Peyer's patch (tissue), 4 donors: ENCODE data around the gene PTPMT1. TPM values are rescaled to one million over a fixed set of nuclear protein-coding genes. Genes with fewer than 3 reads are reported as not detected.
A peak's percentile ranks its signal among the peaks of the same experiment; 100 is the strongest.
"Not testable (repeated sequence)": the region's sequence is repeated elsewhere in the genome, so short reads cannot be mapped to it uniquely, and the experiment has no call there.

ENCODE experiments used
- DNase-seq, 3 donors: peaks; one replicate each; pipeline ENCODE4 v3.0.0-alpha.2; 2017 to 2019
- H3K27ac ChIP-seq, 4 donors: fragments of 200-600 bp; sonication (generic); one replicate each; pipeline ENCODE4 v1.5.1; 2016 to 2019
- H3K27me3 ChIP-seq, 2 donors: fragments of 200-600 bp; sonication (generic); one replicate each; pipeline ENCODE4 v1.5.1; 2019
- H3K36me3 ChIP-seq, 3 donors: fragments of 200-600 bp; sonication (generic); one replicate each; pipeline ENCODE4 v1.5.1; 2016 to 2019
- H3K4me1 ChIP-seq, 4 donors: fragments of 200-600 bp; sonication (generic); one replicate each; pipeline ENCODE4 v1.5.1; 2016 to 2019
- H3K4me3 ChIP-seq, 4 donors: fragments of 200-600 bp; sonication (generic); 1 replicate in 3 of 4; 2 replicates in 1 of 4; pipeline ENCODE4 v1.5.1; 2016 to 2019; ENCODE audit warnings: mild to moderate bottlenecking in 1 of 4
- H3K9me3 ChIP-seq, 4 donors: fragments of 200-600 bp; sonication (generic); one replicate each; pipeline ENCODE4 v1.5.1; 2016 to 2019; ENCODE audit warnings: mild to moderate bottlenecking in 1 of 4
- POLR2A ChIP-seq, 2 donors: fragments of 450-650 bp; IDR thresholded peaks; one replicate each; pipeline ENCODE4 v1.5.1; 2017; ENCODE audit warnings: antibody characterized with exemption in 2 of 2, mild to moderate bottlenecking in 2 of 2, moderate library complexity in 2 of 2
- total RNA-seq, 4 donors: library from RNA; depleted of rRNA; stranded (reverse); fragments of >200 nt; gene quantifications; one replicate each; pipeline ENCODE4 v1.1.0, GENCODE V29; 2016
- TF ChIP-seq, protein P1 (sequence below), 6 experiments: fragments of 450-650 bp in 4 of 6; fragments of 200-600 bp in 2 of 6; sonication (generic) in 1 of 6; IDR thresholded peaks; one replicate each; pipeline ENCODE4 v1.5.1; 2017 to 2019; ENCODE audit warnings: antibody characterized with exemption in 6 of 6, mild to moderate bottlenecking in 3 of 6, moderate library complexity in 1 of 6

Gene PTPMT1
- total RNA-seq, 4 donors from 2014 or later, result 43.1 to 80.9 (median 65.8) TPM

GRCh38 chr11:47560426-47560825, 5.0 kb upstream of the PTPMT1 start:
- no peaks in the 10 kb centered on the region for H3K9me3 ChIP-seq
- no peaks in the 10 kb centered on the region for H3K36me3 ChIP-seq
- H3K4me3 ChIP-seq, result no peak overlapping the region
- no peak overlapping the region for H3K27ac ChIP-seq
- H3K4me1 ChIP-seq, result peaks cover 0 to 11% (median 2%) of the 10 kb centered on the region in 4 donors
- TF ChIP-seq, protein P1, sequence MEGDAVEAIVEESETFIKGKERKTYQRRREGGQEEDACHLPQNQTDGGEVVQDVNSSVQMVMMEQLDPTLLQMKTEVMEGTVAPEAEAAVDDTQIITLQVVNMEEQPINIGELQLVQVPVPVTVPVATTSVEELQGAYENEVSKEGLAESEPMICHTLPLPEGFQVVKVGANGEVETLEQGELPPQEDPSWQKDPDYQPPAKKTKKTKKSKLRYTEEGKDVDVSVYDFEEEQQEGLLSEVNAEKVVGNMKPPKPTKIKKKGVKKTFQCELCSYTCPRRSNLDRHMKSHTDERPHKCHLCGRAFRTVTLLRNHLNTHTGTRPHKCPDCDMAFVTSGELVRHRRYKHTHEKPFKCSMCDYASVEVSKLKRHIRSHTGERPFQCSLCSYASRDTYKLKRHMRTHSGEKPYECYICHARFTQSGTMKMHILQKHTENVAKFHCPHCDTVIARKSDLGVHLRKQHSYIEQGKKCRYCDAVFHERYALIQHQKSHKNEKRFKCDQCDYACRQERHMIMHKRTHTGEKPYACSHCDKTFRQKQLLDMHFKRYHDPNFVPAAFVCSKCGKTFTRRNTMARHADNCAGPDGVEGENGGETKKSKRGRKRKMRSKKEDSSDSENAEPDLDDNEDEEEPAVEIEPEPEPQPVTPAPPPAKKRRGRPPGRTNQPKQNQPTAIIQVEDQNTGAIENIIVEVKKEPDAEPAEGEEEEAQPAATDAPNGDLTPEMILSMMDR (IDR thresholded peaks at IDR 0.05), result no peak
- TF ChIP-seq POLR2A (IDR thresholded peaks at IDR 0.05), result no peak
- no peak for DNase-seq
- H3K27me3 ChIP-seq, result no peaks in the 10 kb centered on the region

- peaks cover 0 to 23% (median 4%) of the 10 kb centered on the region in 4 donors for H3K4me1 ChIP-seq
- H3K27me3 ChIP-seq, H3K27ac ChIP-seq, DNase-seq, H3K36me3 ChIP-seq, H3K4me3 ChIP-seq, H3K9me3 ChIP-seq: not testable (repeated sequence)
These were observed 3.0 kb upstream of the PTPMT1 start for GRCh38 chr11:47562393-47562792.

- not testable (repeated sequence) for H3K4me3 ChIP-seq
These were observed 1.0 kb upstream of the PTPMT1 start for GRCh38 chr11:47564366-47564765.

GRCh38 chr11:47564933-47565339, 463 bp upstream of the PTPMT1 start:
- Histone ChIP-seq H3K9me3 (no peaks in the 10 kb centered on the region), H3K27ac (peak overlapping the region; percentile 59 to 82 (median 76)), H3K27me3 (no peaks in the 10 kb centered on the region), H3K4me1 (peaks cover 0 to 23% (median 4%) of the 10 kb centered on the region in 4 donors), H3K4me3 (peak overlapping the region; percentile 60 to 98 (median 91)), H3K36me3 (peaks cover 0 to 10% (median 0%) of the 10 kb centered on the region in 3 donors)
- TF ChIP-seq, protein P1 (IDR thresholded peaks at IDR 0.05), result no peak
- TF ChIP-seq POLR2A (IDR thresholded peaks at IDR 0.05), result no peak
- DNase-seq, result peak in 1 of 3 donors; percentile 45

More at GRCh38 chr11:47564366-47564765, 1.0 kb upstream of the PTPMT1 start:
- H3K36me3 ChIP-seq, H3K27me3 ChIP-seq, H3K9me3 ChIP-seq, H3K27ac ChIP-seq: not testable (repeated sequence)
- peak in 1 of 3 donors; percentile 31 for DNase-seq
- peaks cover 0 to 23% (median 4%) of the 10 kb centered on the region in 4 donors for H3K4me1 ChIP-seq

GRCh38 chr11:47566149-47566698, 825 bp downstream of the PTPMT1 start:
- H3K27ac ChIP-seq, result peak overlapping the region; percentile 59 to 82 (median 76)
- peak in 1 of 3 donors; percentile 48 for DNase-seq
- peaks cover 0 to 23% (median 4%) of the 10 kb centered on the region in 4 donors for H3K4me1 ChIP-seq
- peak overlapping the region; percentile 60 to 98 (median 91) for H3K4me3 ChIP-seq
- H3K9me3 ChIP-seq, result no peaks in the 10 kb centered on the region
- peaks cover 0 to 19% (median 0%) of the 10 kb centered on the region in 3 donors for H3K36me3 ChIP-seq
- no peaks in the 10 kb centered on the region for H3K27me3 ChIP-seq
- no peak for TF ChIP-seq POLR2A (IDR thresholded peaks at IDR 0.05)
- TF ChIP-seq, protein P1 (IDR thresholded peaks at IDR 0.05), result no peak

DNA sequence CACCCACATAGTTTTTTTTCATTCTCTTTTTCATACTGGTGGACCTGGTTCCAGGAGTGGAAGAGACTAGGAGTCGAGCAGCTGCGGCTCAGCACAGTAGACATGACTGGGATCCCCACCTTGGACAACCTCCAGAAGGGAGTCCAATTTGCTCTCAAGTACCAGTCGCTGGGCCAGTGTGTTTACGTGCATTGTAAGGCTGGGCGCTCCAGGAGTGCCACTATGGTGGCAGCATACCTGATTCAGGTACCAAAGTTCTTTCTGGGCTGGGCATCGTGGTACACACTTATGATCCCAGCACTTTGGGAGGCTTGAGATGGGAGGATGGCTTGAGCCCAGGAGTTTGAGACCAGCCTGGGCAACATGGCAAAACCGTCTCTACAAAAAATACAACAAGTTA, 4.2 kb downstream of the PTPMT1 start:
- peaks cover 0 to 18% (median 4%) of the 10 kb centered on the region in 4 donors for H3K4me1 ChIP-seq
- no peak overlapping the region for H3K27ac ChIP-seq
- no peaks in the 10 kb centered on the region for H3K27me3 ChIP-seq
- H3K36me3 ChIP-seq, result peaks cover 0 to 54% (median 0%) of the 10 kb centered on the region in 3 donors
- DNase-seq, result peak in 1 of 3 donors; percentile 41
- no peak for TF ChIP-seq POLR2A (IDR thresholded peaks at IDR 0.05)
- TF ChIP-seq, protein P1 (IDR thresholded peaks at IDR 0.05), result no peak
- H3K9me3 ChIP-seq, result no peaks in the 10 kb centered on the region
- no peak overlapping the region for H3K4me3 ChIP-seq
